ENCODE results near the gene ATP5MC3. TPM values are rescaled to one million over a fixed set of nuclear protein-coding genes. Genes with fewer than 3 reads are reported as not detected.
A peak's percentile ranks its signal among the peaks of the same experiment; 100 is the strongest.

Gene ATP5MC3
- total and polyA plus RNA-seq, 4 experiments from 2014 or later = 77.0 to 401 (median 198) TPM

- no peak overlapping the region for H3K4me3 Mint-ChIP-seq
- peaks cover 40% of the 10 kb centered on the region for H3K4me1 ChIP-seq (ENCODE audit: insufficient read depth, low read length)
- DNase-seq = no peak
- peaks cover 9 to 15% of the 10 kb centered on the region in 2 donors for H3K36me3 Mint-ChIP-seq
- H3K27ac ChIP-seq (ENCODE audit: low read depth, low read length) = no peak overlapping the region
- POLR2A ChIA-PET (ENCODE audit: partially characterized antibody) = no interaction called here
- H3K27ac Mint-ChIP-seq = peak overlapping the region in 1 of 7 donors; percentile 7
- H3K27me3 ChIP-seq (ENCODE audit: insufficient read depth, low read length) = no peaks in the 10 kb centered on the region
- H3K9me3 Mint-ChIP-seq = no peaks in the 10 kb centered on the region
- CTCF ChIA-PET (ENCODE audit: partially characterized antibody) = no interaction called here
- peaks cover 34 to 68% (median 45%) of the 10 kb centered on the region in 4 donors for H3K4me1 Mint-ChIP-seq
- no peaks in the 10 kb centered on the region for H3K9me3 ChIP-seq (ENCODE audit: control insufficient read depth in 1 of 2, low read length in 2 of 2)
- no peaks in the 10 kb centered on the region for H3K27me3 Mint-ChIP-seq
- no peak overlapping the region for H3K4me3 ChIP-seq (ENCODE audit: low read length in 2 of 2)
- H3K36me3 ChIP-seq (ENCODE audit: insufficient read depth, low read length) = peaks cover 6% of the 10 kb centered on the region
- intact Hi-C loops (cut with micrococcal nuclease) = no loop called here
These were observed 25.0 kb downstream of the ATP5MC3 start for GRCh38 chr2:175156534-175156933.

DNA sequence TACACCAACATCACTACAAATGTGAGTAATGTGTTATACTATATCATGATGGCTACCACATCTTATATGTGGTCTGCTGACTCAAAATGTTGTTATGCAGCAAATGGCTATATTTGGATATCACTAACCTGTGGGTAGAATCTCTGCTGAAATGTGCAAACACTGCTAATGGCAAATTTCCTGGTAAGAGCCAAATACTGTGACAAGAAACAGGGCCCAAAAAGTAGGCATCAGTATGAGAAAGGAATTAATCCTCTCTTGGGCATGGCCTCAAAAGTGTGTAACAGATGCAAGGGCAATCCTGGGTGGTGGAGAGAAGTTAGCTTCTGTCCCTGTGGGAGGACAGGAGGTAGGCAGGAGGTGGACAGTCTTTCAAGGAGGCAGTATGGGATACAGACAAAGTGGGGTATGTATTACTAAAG lies 26.8 kb downstream of the ATP5MC3 start:
- Mint-ChIP-seq H3K27ac (peak overlapping the region in 1 of 7 donors; percentile 72), H3K9me3 (no peaks in the 10 kb centered on the region), H3K4me3 (peak overlapping the region in 2 of 8 donors; percentile 36 to 39), H3K36me3 (peaks cover 12 to 13% of the 10 kb centered on the region in 2 donors), H3K27me3 (no peaks in the 10 kb centered on the region), H3K4me1 (peaks cover 31 to 62% (median 42%) of the 10 kb centered on the region in 4 donors)
- Histone ChIP-seq H3K4me1 (ENCODE audit: insufficient read depth, low read length) (peaks cover 29% of the 10 kb centered on the region), H3K9me3 (ENCODE audit: control insufficient read depth in 1 of 2, low read length in 2 of 2) (no peaks in the 10 kb centered on the region), H3K27ac (ENCODE audit: low read depth, low read length) (no peak overlapping the region), H3K27me3 (ENCODE audit: insufficient read depth, low read length) (no peaks in the 10 kb centered on the region), H3K36me3 (ENCODE audit: insufficient read depth, low read length) (peaks cover 6% of the 10 kb centered on the region), H3K4me3 (ENCODE audit: low read length in 2 of 2) (no peak overlapping the region)
- ChIA-PET POLR2A (ENCODE audit: partially characterized antibody) (no interaction called here), CTCF (ENCODE audit: partially characterized antibody) (interaction anchor here (0.8 to 1.2 kb wide), 2 partner anchors 45 to 49 kb away, joined by 3 read pairs; no protein-coding TSS in a partner anchor)
- DNase-seq = no peak
- intact Hi-C loops (cut with micrococcal nuclease) = no loop called here

- POLR2A ChIA-PET (ENCODE audit: partially characterized antibody) = no interaction called here
- Mint-ChIP-seq H3K27ac (peak overlapping the region in 2 of 7 donors; percentile 7 to 22), H3K4me3 (no peak overlapping the region), H3K9me3 (no peaks in the 10 kb centered on the region), H3K36me3 (peaks cover 28 to 33% of the 10 kb centered on the region in 2 donors), H3K27me3 (no peaks in the 10 kb centered on the region), H3K4me1 (peaks cover 39 to 76% (median 51%) of the 10 kb centered on the region in 4 donors)
- H3K27me3 ChIP-seq (ENCODE audit: insufficient read depth, low read length) = no peaks in the 10 kb centered on the region
- no peaks in the 10 kb centered on the region for H3K9me3 ChIP-seq (ENCODE audit: control insufficient read depth in 1 of 2, low read length in 2 of 2)
- peaks cover 24% of the 10 kb centered on the region for H3K4me1 ChIP-seq (ENCODE audit: insufficient read depth, low read length)
- H3K27ac ChIP-seq (ENCODE audit: low read depth, low read length) = no peak overlapping the region
- DNase-seq = no peak
- CTCF ChIA-PET (ENCODE audit: partially characterized antibody) = no interaction called here
- H3K4me3 ChIP-seq (ENCODE audit: low read length in 2 of 2) = no peak overlapping the region
- H3K36me3 ChIP-seq (ENCODE audit: insufficient read depth, low read length) = peaks cover 6% of the 10 kb centered on the region
- intact Hi-C loops (cut with micrococcal nuclease) = no loop called here
These were observed 29.3 kb downstream of the ATP5MC3 start for GRCh38 chr2:175152242-175152641.

DNA sequence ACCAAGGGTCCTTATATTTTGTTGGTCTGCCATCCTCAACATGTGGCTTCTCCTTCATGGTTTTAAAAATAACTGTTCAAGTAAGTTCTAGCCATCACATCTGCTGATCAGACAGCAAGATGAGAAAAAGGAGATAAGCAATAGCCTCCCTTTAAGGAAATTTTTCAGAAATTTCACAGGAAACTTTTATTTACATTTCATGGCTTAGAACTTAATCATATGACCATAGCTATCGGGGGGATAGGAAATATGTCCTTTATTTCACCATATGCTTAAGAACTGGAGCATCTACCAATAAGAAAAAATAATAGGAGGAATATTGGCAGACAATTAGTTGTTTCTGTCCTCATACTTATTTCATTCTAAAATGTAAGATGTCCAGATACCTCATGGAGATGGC lies 29.7 kb downstream of the ATP5MC3 start:
- Mint-ChIP-seq H3K36me3 (peaks cover 25 to 34% of the 10 kb centered on the region in 2 donors), H3K4me1 (peaks cover 35 to 72% (median 47%) of the 10 kb centered on the region in 4 donors), H3K4me3 (no peak overlapping the region), H3K9me3 (no peaks in the 10 kb centered on the region), H3K27ac (peak overlapping the region in 2 of 7 donors; percentile 7 to 22), H3K27me3 (no peaks in the 10 kb centered on the region)
- Histone ChIP-seq H3K36me3 (ENCODE audit: insufficient read depth, low read length) (peaks cover 6% of the 10 kb centered on the region), H3K4me3 (ENCODE audit: low read length in 2 of 2) (no peak overlapping the region), H3K9me3 (ENCODE audit: control insufficient read depth in 1 of 2, low read length in 2 of 2) (no peaks in the 10 kb centered on the region), H3K27ac (ENCODE audit: low read depth, low read length) (no peak overlapping the region), H3K4me1 (ENCODE audit: insufficient read depth, low read length) (peaks cover 20% of the 10 kb centered on the region), H3K27me3 (ENCODE audit: insufficient read depth, low read length) (no peaks in the 10 kb centered on the region)
- CTCF ChIA-PET (ENCODE audit: partially characterized antibody) = no interaction called here
- DNase-seq = no peak
- POLR2A ChIA-PET (ENCODE audit: partially characterized antibody) = no interaction called here
- intact Hi-C loops (cut with micrococcal nuclease) = no loop called here

DNA sequence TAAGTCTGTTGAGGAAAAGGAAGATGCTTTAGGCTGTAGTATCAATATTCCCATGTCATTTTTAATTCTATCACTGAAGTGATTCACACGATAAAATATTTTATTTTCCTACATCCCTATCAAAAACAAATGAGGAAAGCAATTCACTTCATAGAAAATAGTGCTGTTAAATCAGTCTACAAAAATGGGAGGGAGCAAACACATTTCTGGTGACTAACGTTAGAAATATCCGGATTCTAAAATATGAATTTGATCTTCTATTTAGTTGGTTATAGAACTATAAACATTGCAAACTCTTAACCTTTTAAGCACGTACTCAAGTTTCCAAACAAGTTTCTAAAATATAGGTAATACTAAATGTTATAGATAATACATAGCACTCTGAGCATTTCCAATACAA lies 34.3 kb downstream of the ATP5MC3 start:
- Histone ChIP-seq H3K27me3 (ENCODE audit: insufficient read depth, low read length) (no peaks in the 10 kb centered on the region), H3K4me3 (ENCODE audit: low read length in 2 of 2) (no peak overlapping the region), H3K9me3 (ENCODE audit: control insufficient read depth in 1 of 2, low read length in 2 of 2) (no peaks in the 10 kb centered on the region), H3K27ac (ENCODE audit: low read depth, low read length) (no peak overlapping the region), H3K4me1 (ENCODE audit: insufficient read depth, low read length) (peaks cover 6% of the 10 kb centered on the region), H3K36me3 (ENCODE audit: insufficient read depth, low read length) (no peaks in the 10 kb centered on the region)
- Mint-ChIP-seq H3K4me3 (no peak overlapping the region), H3K27ac (no peak overlapping the region), H3K9me3 (no peaks in the 10 kb centered on the region), H3K27me3 (no peaks in the 10 kb centered on the region), H3K36me3 (peaks cover 46 to 60% of the 10 kb centered on the region in 2 donors), H3K4me1 (peaks cover 22 to 57% (median 41%) of the 10 kb centered on the region in 4 donors)
- POLR2A ChIA-PET (ENCODE audit: partially characterized antibody) = no interaction called here
- no peak for DNase-seq
- intact Hi-C loops (cut with micrococcal nuclease) = no loop called here
- CTCF ChIA-PET (ENCODE audit: partially characterized antibody) = no interaction called here

DNA sequence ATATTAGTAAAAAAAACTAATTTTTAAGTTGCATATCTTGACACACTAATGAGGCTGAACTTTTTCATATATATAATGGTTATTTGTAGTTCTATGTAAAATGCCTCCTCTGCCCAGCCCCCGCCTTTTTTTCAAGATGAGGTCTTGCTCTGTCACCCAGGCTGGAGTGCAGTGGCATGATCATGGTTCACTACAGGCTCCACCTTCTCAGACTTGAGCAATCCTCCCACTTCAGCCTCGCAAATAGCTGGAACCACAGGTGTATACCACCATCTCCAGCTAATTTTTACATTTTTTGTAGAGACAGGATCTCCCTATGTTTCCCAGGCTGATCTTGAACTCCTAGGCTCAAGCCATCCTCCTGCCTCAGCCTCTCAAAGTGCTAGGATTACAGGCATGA lies 37.8 kb downstream of the ATP5MC3 start:
- CTCF ChIA-PET (ENCODE audit: partially characterized antibody) = no interaction called here
- POLR2A ChIA-PET (ENCODE audit: partially characterized antibody) = no interaction called here
- Histone ChIP-seq H3K9me3 (ENCODE audit: control insufficient read depth in 1 of 2, low read length in 2 of 2) (no peaks in the 10 kb centered on the region), H3K36me3 (ENCODE audit: insufficient read depth, low read length) (no peaks in the 10 kb centered on the region), H3K27ac (ENCODE audit: low read depth, low read length) (no peak overlapping the region), H3K27me3 (ENCODE audit: insufficient read depth, low read length) (no peaks in the 10 kb centered on the region), H3K4me1 (ENCODE audit: insufficient read depth, low read length) (no peaks in the 10 kb centered on the region), H3K4me3 (ENCODE audit: low read length in 2 of 2) (no peak overlapping the region)
- intact Hi-C loops (cut with micrococcal nuclease) = no loop called here
- no peak overlapping the region for H3K27ac Mint-ChIP-seq
- peaks cover 42 to 53% of the 10 kb centered on the region in 2 donors for H3K36me3 Mint-ChIP-seq
- H3K27me3 Mint-ChIP-seq = no peaks in the 10 kb centered on the region
- H3K9me3 Mint-ChIP-seq = no peaks in the 10 kb centered on the region
- H3K4me1 Mint-ChIP-seq = peaks cover 20 to 38% (median 29%) of the 10 kb centered on the region in 4 donors
- no peak for DNase-seq
- H3K4me3 Mint-ChIP-seq = no peak overlapping the region

DNA sequence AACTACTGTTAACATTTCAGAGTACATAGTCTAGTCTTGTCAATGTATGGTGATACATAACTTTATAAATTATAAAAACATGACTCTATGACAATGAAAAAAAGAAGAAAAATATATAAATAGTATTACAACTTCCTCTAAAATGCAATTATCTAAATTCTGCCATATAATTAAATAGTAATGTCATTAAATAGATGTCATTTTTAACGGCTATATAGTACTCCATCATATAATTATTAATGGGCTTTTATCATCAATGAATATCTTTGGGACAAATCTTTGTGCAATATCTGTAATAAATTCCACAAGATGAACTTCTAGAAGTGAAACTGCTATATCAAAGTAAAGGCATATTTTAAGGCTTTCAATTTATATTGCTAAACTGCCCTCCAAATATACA lies 38.3 kb downstream of the ATP5MC3 start:
- intact Hi-C loops (cut with micrococcal nuclease) = no loop called here
- Mint-ChIP-seq H3K27me3 (no peaks in the 10 kb centered on the region), H3K36me3 (peaks cover 37 to 53% of the 10 kb centered on the region in 2 donors), H3K9me3 (no peaks in the 10 kb centered on the region), H3K4me3 (no peak overlapping the region), H3K4me1 (peaks cover 21 to 38% (median 29%) of the 10 kb centered on the region in 4 donors), H3K27ac (peak overlapping the region in 1 of 7 donors; percentile 10)
- H3K27ac ChIP-seq (ENCODE audit: low read depth, low read length) = no peak overlapping the region
- no peaks in the 10 kb centered on the region for H3K27me3 ChIP-seq (ENCODE audit: insufficient read depth, low read length)
- no peaks in the 10 kb centered on the region for H3K36me3 ChIP-seq (ENCODE audit: insufficient read depth, low read length)
- H3K4me1 ChIP-seq (ENCODE audit: insufficient read depth, low read length) = no peaks in the 10 kb centered on the region
- H3K4me3 ChIP-seq (ENCODE audit: low read length in 2 of 2) = no peak overlapping the region
- CTCF ChIA-PET (ENCODE audit: partially characterized antibody) = no interaction called here
- no peaks in the 10 kb centered on the region for H3K9me3 ChIP-seq (ENCODE audit: control insufficient read depth in 1 of 2, low read length in 2 of 2)
- DNase-seq = no peak
- POLR2A ChIA-PET (ENCODE audit: partially characterized antibody) = no interaction called here

DNA sequence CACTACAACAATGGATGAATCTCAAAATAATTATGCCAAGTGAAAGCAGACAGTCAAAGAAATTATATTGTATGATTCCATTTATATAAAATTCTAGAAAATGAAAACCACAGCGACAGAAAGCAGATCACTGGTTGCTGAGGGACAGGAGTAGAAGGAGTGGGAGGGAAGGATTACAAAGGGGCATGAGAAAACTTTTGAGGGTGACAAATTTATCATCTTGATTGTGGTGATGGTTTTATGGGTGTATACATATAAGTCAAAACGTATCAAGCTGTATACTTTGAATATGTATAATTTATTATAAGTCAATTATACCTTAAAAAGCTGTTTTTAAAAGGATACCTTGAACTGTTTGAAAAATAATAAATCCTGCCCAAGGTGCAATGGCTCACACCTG lies 41.2 kb downstream of the ATP5MC3 start:
- intact Hi-C loops (cut with micrococcal nuclease) = no loop called here
- Mint-ChIP-seq H3K27ac (peak overlapping the region in 2 of 7 donors; percentile 2 to 75), H3K27me3 (no peaks in the 10 kb centered on the region), H3K36me3 (peaks cover 48 to 53% of the 10 kb centered on the region in 2 donors), H3K4me1 (peaks cover 17 to 45% (median 30%) of the 10 kb centered on the region in 4 donors), H3K4me3 (no peak overlapping the region), H3K9me3 (no peaks in the 10 kb centered on the region)
- DNase-seq = no peak
- H3K9me3 ChIP-seq (ENCODE audit: control insufficient read depth in 1 of 2, low read length in 2 of 2) = no peaks in the 10 kb centered on the region
- H3K4me1 ChIP-seq (ENCODE audit: insufficient read depth, low read length) = peaks cover 4% of the 10 kb centered on the region
- no peaks in the 10 kb centered on the region for H3K36me3 ChIP-seq (ENCODE audit: insufficient read depth, low read length)
- CTCF ChIA-PET (ENCODE audit: partially characterized antibody) = no interaction called here
- H3K4me3 ChIP-seq (ENCODE audit: low read length in 2 of 2) = no peak overlapping the region
- POLR2A ChIA-PET (ENCODE audit: partially characterized antibody) = no interaction called here
- no peak overlapping the region for H3K27ac ChIP-seq (ENCODE audit: low read depth, low read length)
- no peaks in the 10 kb centered on the region for H3K27me3 ChIP-seq (ENCODE audit: insufficient read depth, low read length)
